GM12891 (cell line): ENCODE data around the gene GPS1.

Experiments
- DNase-seq: peaks from one replicate; pipeline ENCODE4 v3.0.0; 2011; ENCODE audit warnings: low spot score; ENCODE audit not compliant: insufficient read length
- FAIRE-seq: peaks from 2 replicates; lab custom pipeline; 2011; peaks lifted over from hg19 to GRCh38; lab: Jason Lieb, UNC
- PAX5 ChIP-seq: IDR thresholded peaks from 2 replicates; pipeline ENCODE4 v1.6.1; 2011; ENCODE audit warnings: low read length, moderate library complexity, mild to moderate bottlenecking; ENCODE audit not compliant: insufficient read depth, severe bottlenecking
- POLR2A ChIP-seq: IDR thresholded peaks from 2 replicates; pipeline ENCODE4 v1.6.1; 2011; ENCODE audit warnings: low read depth, low read length, control low read depth
- POLR2AphosphoS5 ChIP-seq: IDR thresholded peaks from 2 replicates; pipeline ENCODE4 v1.6.1; 2011; ENCODE audit warnings: low read depth, low read length, control low read depth
- POU2F2 ChIP-seq: IDR thresholded peaks from 2 replicates; pipeline ENCODE4 v1.6.1; 2011; ENCODE audit warnings: low read depth, mild to moderate bottlenecking, control low read depth, low read length, moderate library complexity
- SPI1 ChIP-seq: IDR thresholded peaks from 2 replicates; pipeline ENCODE4 v1.6.1; 2011; ENCODE audit warnings: low read depth, low read length, control low read depth
- TAF1 ChIP-seq: IDR thresholded peaks from 2 replicates; pipeline ENCODE4 v1.6.1; 2011; ENCODE audit warnings: low read depth, low read length, control low read depth

Gene GPS1

DNA sequence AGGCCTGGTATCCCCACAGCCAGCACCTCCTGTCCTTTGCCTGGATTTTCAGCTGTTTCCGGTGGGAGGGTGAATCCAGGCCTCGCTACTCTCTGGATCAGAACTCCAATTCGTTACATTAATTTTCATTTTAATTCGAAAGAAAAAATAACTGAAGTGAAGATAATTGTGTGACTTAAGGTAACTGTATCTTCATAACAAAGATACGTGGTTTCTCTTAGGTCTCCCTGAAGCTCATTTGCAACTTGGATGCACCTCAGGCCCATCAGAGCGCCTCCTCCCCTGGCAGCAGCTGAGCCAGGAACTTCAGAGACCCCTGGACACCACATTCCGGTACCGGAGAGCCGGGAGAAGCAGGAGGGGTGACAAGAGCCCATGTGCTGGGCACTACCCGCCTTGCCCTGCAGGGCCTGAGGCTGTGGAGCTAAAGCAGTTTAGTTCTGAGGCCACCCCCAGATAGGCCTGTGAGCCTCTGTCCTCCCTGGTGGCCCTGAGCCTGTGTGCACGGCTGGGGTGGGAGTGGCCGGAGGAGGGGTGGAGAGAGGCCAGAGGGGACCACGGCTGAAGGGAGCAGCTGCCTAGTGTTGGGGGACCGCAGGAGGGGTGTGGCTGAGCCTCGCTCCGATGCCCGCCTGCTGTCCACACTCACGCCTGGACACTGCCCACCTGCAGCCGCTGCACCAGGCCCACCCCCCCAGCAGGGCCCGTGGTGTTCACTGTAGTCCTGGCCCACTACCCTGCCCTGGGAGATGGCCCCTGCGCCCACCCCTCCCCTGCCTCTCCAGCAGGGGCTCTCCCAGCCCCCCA, 25.3 kb downstream of the GPS1 start:
- TF ChIP-seq POLR2A (no peak), SPI1 (no peak), PAX5 (no peak), TAF1 (no peak), POLR2AphosphoS5 (no peak; the same call in 1 of the 2 replicates), POU2F2 (no peak)
- FAIRE-seq: no peak
- DNase-seq: no peak

DNA sequence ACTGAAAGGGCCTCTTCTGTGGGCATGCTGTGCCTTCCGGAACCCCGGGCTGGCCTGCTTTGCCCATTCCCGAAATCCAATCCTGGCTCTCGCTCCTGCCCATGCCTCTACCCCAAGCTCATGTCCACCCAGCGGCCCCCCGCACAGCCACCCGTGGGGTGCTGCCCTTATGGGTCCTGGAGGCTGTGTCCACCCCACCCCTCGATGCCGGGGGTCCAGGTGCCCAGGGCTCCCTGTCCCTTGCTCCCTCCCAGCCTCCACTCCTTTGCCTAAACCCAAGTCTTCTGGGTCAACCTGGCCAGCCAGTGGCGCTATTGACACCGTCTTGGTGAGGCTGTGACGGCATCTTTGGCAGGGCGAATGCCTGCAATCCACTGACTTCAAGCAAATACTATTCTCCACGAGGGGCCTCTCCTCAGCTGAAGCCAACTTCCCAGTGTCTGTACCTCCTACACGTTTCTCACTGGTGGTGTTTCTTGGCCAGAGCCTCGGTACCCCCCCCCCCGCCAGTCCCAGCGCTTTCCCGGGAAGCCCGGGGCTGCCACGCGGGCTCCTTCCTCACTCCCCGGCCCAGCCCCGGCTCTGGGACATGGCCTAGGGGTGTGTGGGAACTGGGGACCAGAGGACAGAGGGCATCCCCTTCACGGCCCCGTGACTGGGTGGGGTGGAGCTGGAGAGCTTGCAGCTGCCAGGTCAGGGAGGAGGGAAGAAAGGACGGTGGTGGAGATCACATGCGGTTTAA, 26.1 kb downstream of the GPS1 start:
- TF ChIP-seq POLR2AphosphoS5 (peak; percentile 35; the same call in 1 of the 2 replicates), TAF1 (no peak)
- DNase-seq: no peak
- FAIRE-seq: no peak

DNA sequence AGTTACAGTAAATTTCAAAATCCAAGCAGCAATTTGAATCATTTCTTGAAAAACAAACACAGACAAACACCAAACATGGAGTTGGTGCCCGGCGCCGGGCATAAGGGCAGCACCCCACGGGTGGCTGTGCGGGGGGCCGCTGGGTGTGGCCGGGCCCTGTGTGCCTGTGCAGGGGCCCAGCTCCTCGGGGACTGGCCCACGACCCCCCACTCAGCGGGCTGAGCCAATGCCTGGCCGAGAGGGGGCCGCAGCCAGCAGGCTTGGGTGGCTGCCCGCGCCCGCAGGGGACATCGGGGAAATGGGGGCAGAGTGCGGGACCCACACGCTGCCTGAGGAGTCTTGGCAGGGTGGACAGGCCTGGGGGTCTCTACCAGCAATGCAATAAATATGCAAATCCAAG, 26.7 kb downstream of the GPS1 start:
- DNase-seq: no peak
- no peak for TF ChIP-seq TAF1
- no peak for TF ChIP-seq POU2F2
- 0 out of 2 replicates have a peak, but pooled peaks have one; percentile 7 for TF ChIP-seq POLR2AphosphoS5
- no peak for TF ChIP-seq POLR2A
- TF ChIP-seq PAX5: no peak
- TF ChIP-seq SPI1: no peak
- no peak for FAIRE-seq

DNA sequence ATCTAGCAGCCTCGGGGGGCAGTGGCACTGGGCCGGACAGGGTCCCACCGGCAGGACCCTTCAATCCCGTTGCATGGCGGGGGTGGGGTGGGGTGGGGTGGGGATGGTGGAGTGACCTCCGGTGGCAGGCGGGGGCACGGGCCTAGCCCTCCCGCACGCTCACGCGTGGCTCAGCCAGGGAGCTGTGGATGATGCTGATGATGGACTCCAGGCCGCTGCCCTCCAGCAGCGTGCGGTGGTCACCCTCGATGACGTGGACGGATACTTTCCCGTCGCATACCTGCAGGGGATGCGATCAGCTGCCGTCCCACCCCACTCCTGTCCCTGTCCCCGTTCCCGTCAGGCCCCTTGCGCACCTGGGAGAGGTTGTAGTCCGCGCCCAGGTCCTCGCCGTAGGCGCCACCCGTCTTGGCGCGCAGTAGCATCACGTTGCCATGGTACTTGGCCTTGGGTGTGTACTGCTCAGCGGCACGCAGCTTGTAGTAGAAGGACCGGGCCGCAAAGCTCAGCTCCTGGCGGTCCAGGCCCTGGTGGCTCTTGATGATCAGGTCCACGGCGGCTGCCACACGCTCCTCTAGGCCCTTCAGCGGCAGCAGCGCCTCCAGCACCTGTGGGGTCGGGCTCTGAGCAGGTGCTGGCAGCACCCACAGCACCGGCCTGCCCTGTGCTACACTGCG, 27.4 kb downstream of the GPS1 start:
- DNase-seq (no peak), FAIRE-seq (no peak)
- TF ChIP-seq POLR2AphosphoS5: 0 out of 2 replicates have a peak, but pooled peaks have one; percentile 19
- no peak for TF ChIP-seq POU2F2
- TF ChIP-seq POLR2A: 0 out of 2 replicates have a peak, but pooled peaks have one; percentile 36

DNA sequence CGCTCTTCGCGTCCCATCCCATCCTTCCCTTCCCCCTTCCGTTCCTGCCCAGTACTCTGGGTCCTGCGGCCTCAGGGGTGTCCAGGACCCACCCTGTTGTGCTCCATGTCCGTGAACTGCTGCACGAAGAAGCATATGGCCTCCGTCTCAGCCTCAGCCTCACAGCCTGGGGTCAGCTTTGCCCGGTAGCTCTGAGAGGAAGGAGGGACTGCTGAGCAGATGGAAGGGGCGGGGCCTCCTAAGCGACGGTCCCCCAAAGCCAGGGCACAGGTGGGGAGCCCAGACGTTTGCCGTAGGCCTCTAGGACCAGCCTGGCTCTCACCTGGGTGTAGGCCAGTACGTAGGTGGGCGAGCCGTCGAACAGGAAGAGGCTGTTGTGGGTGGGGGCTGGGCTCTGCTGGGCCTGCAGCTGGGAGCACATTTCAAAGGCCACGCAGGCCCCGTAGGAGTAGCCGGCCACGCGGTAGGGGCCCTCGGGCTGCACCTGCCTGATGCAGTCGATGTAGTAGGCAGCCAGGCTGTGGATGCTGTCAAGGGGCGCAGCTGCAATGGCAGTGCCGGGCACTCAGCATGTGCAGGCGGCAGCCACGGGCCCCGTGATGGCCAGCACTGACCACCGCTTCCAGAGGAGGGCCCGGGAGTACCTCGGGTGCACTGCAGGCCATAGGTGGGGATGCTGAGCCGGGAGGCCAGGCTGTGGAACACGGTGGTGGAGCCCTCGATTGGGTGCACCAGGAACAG, 28.5 kb downstream of the GPS1 start:
- TF ChIP-seq POLR2A (no peak), POU2F2 (no peak), POLR2AphosphoS5 (no peak), PAX5 (no peak)
- FAIRE-seq: no peak
- DNase-seq: no peak

DNA sequence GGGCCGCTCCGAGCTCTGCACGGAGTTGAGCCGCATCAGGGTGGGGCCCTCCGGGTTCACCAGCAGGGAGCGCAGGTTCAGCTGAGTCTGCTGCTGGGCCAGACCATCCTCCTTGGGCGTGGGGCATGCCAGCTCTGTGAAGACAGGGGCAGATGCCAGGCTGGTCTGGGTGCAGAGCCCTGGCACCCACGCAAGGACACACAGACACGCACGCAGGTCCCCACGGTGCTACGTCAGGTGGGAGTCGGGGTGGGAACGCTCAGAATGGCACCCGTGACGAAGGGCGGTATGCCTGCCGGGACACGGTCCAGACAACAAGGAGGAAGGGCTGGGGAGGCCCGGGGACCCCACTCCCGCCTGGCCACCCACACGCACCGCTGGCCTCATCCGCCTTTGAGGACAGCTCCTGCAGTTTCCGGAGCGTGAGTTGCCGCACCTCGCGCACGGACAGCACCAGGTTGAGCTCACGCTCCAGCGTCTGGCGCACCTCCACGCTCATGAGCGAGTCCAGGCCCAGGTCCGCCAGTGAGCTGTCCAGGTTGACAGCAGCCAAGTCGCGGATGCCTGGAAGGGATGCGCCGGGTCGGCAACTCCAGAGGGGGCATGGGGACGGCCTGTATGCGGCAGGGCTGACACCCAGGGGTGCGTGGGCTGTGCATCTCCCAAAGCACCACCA, 29.2 kb downstream of the GPS1 start:
- FAIRE-seq: no peak
- no peak for DNase-seq
- TF ChIP-seq POLR2AphosphoS5 (0 out of 2 replicates have a peak, but pooled peaks have one; percentile 24), PAX5 (no peak)

DNA sequence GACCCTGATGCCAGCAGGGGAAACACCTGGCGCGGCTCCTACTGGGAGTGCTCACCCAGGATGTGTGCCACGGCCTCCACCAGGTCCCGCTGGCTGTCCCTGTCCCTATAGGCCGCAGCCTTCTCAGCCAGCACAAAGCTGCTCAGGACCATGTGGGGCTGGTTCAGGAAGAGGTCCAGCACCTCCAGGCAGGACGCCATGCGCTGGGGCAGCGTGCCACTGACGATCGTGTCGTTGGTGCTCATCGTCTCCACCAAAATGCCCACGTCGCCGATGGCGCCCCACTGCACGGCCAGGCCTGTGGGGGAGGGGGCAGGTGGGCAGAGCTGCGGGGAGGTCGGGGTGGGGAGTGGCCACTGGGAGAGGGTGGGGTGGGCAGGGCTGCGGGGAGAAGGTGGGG, 29.8 kb downstream of the GPS1 start:
- DNase-seq: no peak
- FAIRE-seq: no peak
- TF ChIP-seq POLR2AphosphoS5: no peak
- TF ChIP-seq POLR2A: no peak
- no peak for TF ChIP-seq SPI1
- no peak for TF ChIP-seq POU2F2
- no peak for TF ChIP-seq PAX5
- TF ChIP-seq TAF1: no peak

DNA sequence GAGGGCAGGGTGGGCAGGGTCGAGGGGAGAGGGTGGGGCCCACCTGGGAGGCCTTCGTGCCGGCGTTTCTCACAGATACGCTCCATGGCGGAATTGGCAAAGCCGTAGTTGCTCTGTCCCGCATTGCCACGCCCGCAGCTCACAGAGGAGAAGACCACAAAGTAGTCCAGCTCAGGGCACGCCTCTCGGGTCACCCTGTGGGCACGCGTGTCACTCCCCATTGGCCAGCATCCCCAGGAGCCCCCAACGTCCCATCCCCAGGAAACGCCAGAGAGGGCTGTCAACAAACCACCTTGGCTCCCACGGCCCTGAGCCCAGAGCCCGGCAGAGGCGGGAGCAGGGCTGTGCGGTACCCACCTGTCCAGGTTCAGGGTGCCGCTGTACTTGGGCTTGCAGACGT, 30.3 kb downstream of the GPS1 start:
- DNase-seq: no peak
- no peak for FAIRE-seq
- TF ChIP-seq PAX5: no peak
- TF ChIP-seq POU2F2: no peak
- TF ChIP-seq POLR2AphosphoS5: no peak
- TF ChIP-seq SPI1: no peak
- no peak for TF ChIP-seq TAF1
- no peak for TF ChIP-seq POLR2A

DNA sequence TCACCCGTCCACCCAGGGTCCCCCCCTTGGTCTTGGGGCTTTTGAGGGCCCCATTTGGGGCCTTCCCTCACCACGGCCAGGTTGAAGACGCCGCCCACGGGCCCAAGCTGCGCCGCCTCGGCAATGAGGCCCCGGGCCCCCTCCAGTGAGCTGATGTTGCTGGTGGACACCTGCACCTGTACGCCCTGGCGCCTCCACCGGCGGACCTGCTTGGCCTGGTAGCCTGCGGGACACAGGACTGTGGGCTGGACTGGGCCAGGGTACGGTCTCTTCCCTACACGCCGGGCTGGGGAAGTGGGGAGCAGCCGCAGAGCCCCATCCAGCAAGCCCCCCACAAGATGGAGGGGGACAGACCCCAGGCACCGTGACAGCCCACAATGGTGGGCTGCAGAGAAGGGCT, 30.8 kb downstream of the GPS1 start:
- no peak for FAIRE-seq

More for the DNA sequence above, 30.8 kb downstream of the GPS1 start:
- TF ChIP-seq POLR2A (no peak), POLR2AphosphoS5 (no peak), SPI1 (no peak), POU2F2 (no peak), PAX5 (no peak), TAF1 (no peak)
- no peak for DNase-seq
